HG03095 (cell line): ENCODE data around the gene HSBP1.
A peak's percentile ranks its signal among the peaks of the same experiment; 100 is the strongest.

Experiments
- ATAC-seq: cut with Tn5 transposase; IDR thresholded peaks from one replicate; pipeline ENCODE4 v1.9.1; 2021; ENCODE audit warnings: moderate library complexity; ENCODE audit not compliant: unreplicated experiment

HSBP1 gene

GRCh38 chr16:83802554-83803205 lies 5.1 kb upstream of the HSBP1 start:
- ATAC-seq, result no peak

GRCh38 chr16:83803811-83804210 lies 4.0 kb upstream of the HSBP1 start:
- ATAC-seq, result no peak

GRCh38 chr16:83804366-83804765 lies 3.4 kb upstream of the HSBP1 start:
- ATAC-seq, result no peak

- no peak for ATAC-seq
These were observed 1.7 kb upstream of the HSBP1 start for GRCh38 chr16:83806036-83806435.

GRCh38 chr16:83806731-83807130 lies 1.0 kb upstream of the HSBP1 start:
- ATAC-seq, result no peak

- ATAC-seq, result no peak
These were observed 460 bp upstream of the HSBP1 start for GRCh38 chr16:83807327-83807709.

GRCh38 chr16:83808573-83809014 lies 816 bp downstream of the HSBP1 start:
- ATAC-seq, result no peak

GRCh38 chr16:83809092-83809491 lies 1.3 kb downstream of the HSBP1 start:
- no peak for ATAC-seq

GRCh38 chr16:83810901-83811300 lies 3.1 kb downstream of the HSBP1 start:
- no peak for ATAC-seq

GRCh38 chr16:83813823-83814658 lies 6.3 kb downstream of the HSBP1 start:
- ATAC-seq, result no peak

GRCh38 chr16:83814659-83814985 lies 6.8 kb downstream of the HSBP1 start:
- no peak for ATAC-seq

- no peak for ATAC-seq
These were observed 9.2 kb downstream of the HSBP1 start for GRCh38 chr16:83817022-83817421.

- no peak for ATAC-seq
These were observed 10.5 kb downstream of the HSBP1 start for GRCh38 chr16:83818276-83818675.

- no peak for ATAC-seq
These were observed 11.6 kb downstream of the HSBP1 start for GRCh38 chr16:83819361-83819760.

GRCh38 chr16:83826146-83826913 lies 18.6 kb downstream of the HSBP1 start:
- peak; percentile 74 for ATAC-seq

GRCh38 chr16:83830091-83830768 lies 22.5 kb downstream of the HSBP1 start:
- ATAC-seq, result no peak

- no peak for ATAC-seq
These were observed 23.1 kb downstream of the HSBP1 start for GRCh38 chr16:83830769-83831455.

- ATAC-seq, result no peak
These were observed 23.7 kb downstream of the HSBP1 start for GRCh38 chr16:83831456-83831987.

GRCh38 chr16:83833921-83834320 lies 26.1 kb downstream of the HSBP1 start:
- no peak for ATAC-seq
